ENCODE results near the gene IL31RA. TPM values are rescaled to one million over a fixed set of nuclear protein-coding genes. Genes with fewer than 3 reads are reported as not detected.

The IL31RA gene
- polyA plus RNA-seq, 2 of the 4 experiments (the other 2 are of a cell fraction) = 0.94 to 2.0 TPM

- TF ChIP-seq BCL3 (IDR thresholded peaks at IDR 0.05) (peak; percentile 98), ESRRA (IDR thresholded peaks at IDR 0.05; ENCODE audit: borderline replicate concordance, low read length) (peak; percentile 70; the same call in 1 of the 2 replicates), JUNB (IDR thresholded peaks at IDR 0.05) (peak; percentile 88), RAD21 (conservative IDR thresholded peaks at IDR 0.05 in 1 of 2, IDR thresholded peaks at IDR 0.05 in 1 of 2) (peak in 1 of 2 experiments; percentile 70; a peak in 3 of 5 replicates), GATA3 (IDR thresholded peaks at IDR 0.05; ENCODE audit: borderline replicate concordance) (peak; percentile 89)
These were observed 83.0 kb downstream of the IL31RA start (continued) for GRCh38 chr5:55934115-55934613.

DNA sequence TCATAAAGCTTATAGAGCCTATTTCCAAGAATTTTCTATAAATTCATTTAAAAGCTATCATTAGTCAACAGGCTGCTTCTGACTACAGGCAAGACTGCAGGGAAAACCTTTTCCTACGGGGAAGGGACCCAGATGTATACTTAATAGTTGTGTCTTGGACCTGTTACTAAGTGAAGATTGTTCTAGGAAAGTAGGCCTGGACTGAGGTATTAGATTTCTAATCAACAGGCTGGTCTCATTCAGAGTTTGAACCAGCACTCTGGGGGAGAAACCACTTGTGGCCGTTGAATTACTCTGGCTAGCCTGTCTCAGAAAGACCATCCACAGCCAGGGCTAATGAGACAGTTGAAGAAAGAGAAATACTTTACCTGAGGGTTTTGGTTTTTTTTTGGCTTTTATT is 83.6 kb downstream of the IL31RA start:
- Histone ChIP-seq H3K27ac (peak overlapping the region; percentile 87 to 93), H3K4me1 (peaks cover 65% of the 10 kb centered on the region), H3K4me2 (peak overlapping the region; percentile 63), H3K4me3 (no peak overlapping the region), H3K9me3 (no peaks in the 10 kb centered on the region)
- POLR2A ChIA-PET = no interaction called here
- DNase-seq (ENCODE audit: low read depth in 1 of 2, low spot score in 1 of 2) (no peak), FAIRE-seq (no peak), ATAC-seq (no peak)
- TF ChIP-seq FOSL2 (IDR thresholded peaks at IDR 0.05) (no peak), FOSL2 (CRISPR knock-in tag; IDR thresholded peaks at IDR 0.05) (no peak), POLR2AphosphoS2 (conservative IDR thresholded peaks at IDR 0.05; ENCODE audit: low read length) (0 out of 2 replicates have a peak, but pooled peaks have one; percentile 6)
- 63% methylated on average over 2 of the region's 2 CpGs for WGBS (ENCODE audit: missing lambda C conversion rate)
- CTCF ChIA-PET = interaction anchor here (0.8 to 8.0 kb wide), 22 partner anchors 8 to 1285 kb away, joined by 3 to 116 read pairs (median 4); partner anchors contain the start of gene GPBP1

DNA sequence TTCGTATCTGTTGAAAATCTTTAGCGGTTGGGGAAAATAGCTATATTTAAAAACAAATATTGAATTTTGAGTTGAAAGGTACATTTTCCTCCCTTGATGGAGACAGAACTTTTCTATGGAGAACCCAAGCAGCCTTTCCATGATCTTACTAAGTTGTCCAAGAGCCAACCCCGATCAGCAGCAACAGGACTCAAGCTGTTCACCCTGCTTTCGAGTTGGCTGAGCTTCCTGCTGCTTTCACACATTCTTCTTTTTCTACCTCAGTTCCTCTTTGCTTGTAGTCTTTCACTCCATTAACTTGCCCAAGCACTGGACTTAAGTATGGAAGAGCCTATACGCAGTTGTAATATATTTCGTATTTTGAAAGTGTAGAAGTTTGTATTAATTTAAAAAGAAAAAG is 84.2 kb downstream of the IL31RA start:
- FAIRE-seq (no peak), ATAC-seq (no peak), DNase-seq (ENCODE audit: low read depth in 1 of 2, low spot score in 1 of 2) (no peak)
- WGBS (ENCODE audit: missing lambda C conversion rate) = 94% methylated on average over 6 of the region's 6 CpGs
- no peak overlapping the region for H3K4me3 ChIP-seq
- TF ChIP-seq ZC3H11A (IDR thresholded peaks at IDR 0.05) (no peak), NPAS2 (CRISPR knock-in tag; IDR thresholded peaks at IDR 0.05; ENCODE audit: borderline replicate concordance) (no peak), HOXB13 (CRISPR knock-in tag; IDR thresholded peaks at IDR 0.05; ENCODE audit: low read depth) (no peak), RAD21 (conservative IDR thresholded peaks at IDR 0.05 in 1 of 2, IDR thresholded peaks at IDR 0.05 in 1 of 2) (no peak), MAZ (IDR thresholded peaks at IDR 0.05; ENCODE audit: borderline replicate concordance, low read depth, low read length) (no peak), USF2 (IDR thresholded peaks at IDR 0.05) (no peak), HMGXB4 (CRISPR knock-in tag; IDR thresholded peaks at IDR 0.05; ENCODE audit: borderline replicate concordance) (no peak), REST (IDR thresholded peaks at IDR 0.05) (no peak)
- H3K4me1 ChIP-seq = peaks cover 65% of the 10 kb centered on the region
- peak overlapping the region; percentile 63; the same call in 1 of the 3 replicates for H3K4me2 ChIP-seq
- peak overlapping the region; percentile 87 to 93 for H3K27ac ChIP-seq
- ChIA-PET POLR2A (interaction anchor here (0.6 kb wide), 1 partner anchor 264 kb away, joined by 5 read pairs; no protein-coding TSS in a partner anchor), CTCF (interaction anchor here (0.8 to 8.0 kb wide), 42 partner anchors 9 to 1285 kb away, joined by 3 to 116 read pairs (median 4); partner anchors contain the start of gene GPBP1)
- H3K9me3 ChIP-seq = no peaks in the 10 kb centered on the region

Measured in A549 (cell line).